Measurements from ENCODE around the gene ABCG1. TPM values are rescaled to one million over a fixed set of nuclear protein-coding genes. Genes with fewer than 3 reads are reported as not detected.

ABCG1 gene
- total RNA-seq, 4 donors from 2014 or later = 32.0 to 54.0 (median 35.2) TPM

DNA sequence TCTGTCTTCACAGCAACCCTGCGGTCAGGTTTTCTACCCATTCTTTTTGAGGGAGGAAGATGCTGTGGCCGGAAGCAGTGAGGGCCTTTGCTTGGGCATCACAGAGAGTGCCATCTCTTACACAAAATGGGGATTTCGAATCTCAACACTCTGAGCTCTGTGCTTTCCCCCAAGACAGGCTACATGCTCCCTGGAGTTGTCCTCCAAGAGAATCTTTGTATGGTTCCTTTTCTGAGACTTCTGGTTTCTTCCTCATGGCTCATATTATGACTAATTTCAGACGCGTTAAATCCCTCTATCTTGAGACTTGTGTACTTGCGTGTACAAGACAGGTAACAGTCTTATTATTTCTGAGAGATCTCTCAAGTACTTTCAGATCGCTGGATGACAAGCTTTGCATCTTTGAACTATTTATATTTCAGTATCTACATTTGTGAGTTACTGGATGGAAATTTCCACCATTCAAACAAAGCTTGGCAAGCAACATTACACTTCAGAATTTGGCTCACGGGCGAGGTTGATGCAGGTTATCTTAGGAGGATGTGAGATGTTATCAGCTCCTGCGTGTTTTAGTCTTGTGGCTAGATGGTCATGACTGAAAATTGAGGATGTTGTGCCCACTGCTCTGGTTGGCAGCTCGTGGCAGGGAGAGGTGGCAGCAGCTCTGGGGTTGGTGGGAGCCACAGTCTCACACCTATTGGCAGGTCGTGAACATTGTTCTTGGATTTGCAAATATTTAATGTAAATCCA lies 19.4 kb downstream of the ABCG1 start:
- WGBS = 62% methylated on average over 12 of the region's 12 CpGs
- H3K4me1 ChIP-seq = peaks cover 52% of the 10 kb centered on the region
- no peaks in the 10 kb centered on the region for H3K9me3 ChIP-seq
- TF ChIP-seq POLR2AphosphoS5 (IDR thresholded peaks at IDR 0.05) (no peak), EP300 (IDR thresholded peaks at IDR 0.05) (no peak), POLR2A (IDR thresholded peaks at IDR 0.05) (no peak)
- TF ChIP-seq, protein P1, sequence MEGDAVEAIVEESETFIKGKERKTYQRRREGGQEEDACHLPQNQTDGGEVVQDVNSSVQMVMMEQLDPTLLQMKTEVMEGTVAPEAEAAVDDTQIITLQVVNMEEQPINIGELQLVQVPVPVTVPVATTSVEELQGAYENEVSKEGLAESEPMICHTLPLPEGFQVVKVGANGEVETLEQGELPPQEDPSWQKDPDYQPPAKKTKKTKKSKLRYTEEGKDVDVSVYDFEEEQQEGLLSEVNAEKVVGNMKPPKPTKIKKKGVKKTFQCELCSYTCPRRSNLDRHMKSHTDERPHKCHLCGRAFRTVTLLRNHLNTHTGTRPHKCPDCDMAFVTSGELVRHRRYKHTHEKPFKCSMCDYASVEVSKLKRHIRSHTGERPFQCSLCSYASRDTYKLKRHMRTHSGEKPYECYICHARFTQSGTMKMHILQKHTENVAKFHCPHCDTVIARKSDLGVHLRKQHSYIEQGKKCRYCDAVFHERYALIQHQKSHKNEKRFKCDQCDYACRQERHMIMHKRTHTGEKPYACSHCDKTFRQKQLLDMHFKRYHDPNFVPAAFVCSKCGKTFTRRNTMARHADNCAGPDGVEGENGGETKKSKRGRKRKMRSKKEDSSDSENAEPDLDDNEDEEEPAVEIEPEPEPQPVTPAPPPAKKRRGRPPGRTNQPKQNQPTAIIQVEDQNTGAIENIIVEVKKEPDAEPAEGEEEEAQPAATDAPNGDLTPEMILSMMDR (IDR thresholded peaks at IDR 0.05) = no peak
- H3K27me3 ChIP-seq = no peaks in the 10 kb centered on the region
- no peaks in the 10 kb centered on the region for H3K36me3 ChIP-seq
- DNase-seq (ENCODE audit: low spot score in 2 of 2) = no peak
- H3K4me3 ChIP-seq = no peak overlapping the region
- H3K27ac ChIP-seq = no peak overlapping the region

DNA sequence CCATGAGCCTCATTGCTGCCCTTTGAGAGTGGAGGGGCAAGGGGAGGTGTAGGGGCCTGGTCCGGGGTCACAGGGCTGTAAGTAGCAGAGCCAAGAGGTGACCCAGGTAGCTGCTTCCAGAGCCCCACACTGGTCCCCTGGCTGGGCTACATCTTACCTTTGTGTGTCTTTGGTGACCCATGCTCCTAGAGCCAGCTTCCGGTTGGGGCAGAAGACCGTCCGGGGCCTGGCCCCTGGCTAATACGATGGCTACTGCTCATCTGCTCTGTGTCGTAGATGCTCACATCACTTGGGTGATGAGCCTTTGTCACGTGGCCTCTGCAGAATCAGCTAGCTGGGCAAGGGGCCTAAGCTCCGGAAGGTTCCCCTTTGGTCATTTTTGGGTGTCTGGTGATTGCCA lies 20.6 kb downstream of the ABCG1 start:
- Histone ChIP-seq H3K27me3 (no peaks in the 10 kb centered on the region), H3K4me1 (peaks cover 40% of the 10 kb centered on the region)

DNA sequence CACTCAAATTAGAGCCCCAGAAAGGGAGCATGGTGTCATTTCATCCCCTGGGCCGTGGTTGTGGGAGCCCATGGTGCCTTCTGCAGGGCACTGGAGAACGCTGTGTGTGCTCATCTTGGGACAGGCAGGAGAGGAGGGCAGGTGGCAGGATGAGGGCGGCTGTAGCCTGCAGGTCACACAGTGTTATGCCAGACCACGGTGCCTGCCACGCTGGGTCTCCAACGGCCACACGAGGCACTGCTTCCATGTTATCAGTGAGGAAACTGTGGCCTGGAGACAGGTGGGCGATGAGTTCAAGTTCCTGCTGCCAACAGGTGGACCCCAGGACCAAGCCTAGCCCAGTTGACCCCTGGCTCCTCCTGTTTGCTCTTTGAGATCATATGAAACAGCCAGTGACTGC lies 21.0 kb downstream of the ABCG1 start:
- Histone ChIP-seq H3K4me3 (no peak overlapping the region), H3K27ac (no peak overlapping the region), H3K36me3 (no peaks in the 10 kb centered on the region), H3K27me3 (no peaks in the 10 kb centered on the region), H3K4me1 (peaks cover 38% of the 10 kb centered on the region), H3K9me3 (no peaks in the 10 kb centered on the region)
- 93% methylated on average over 8 of the region's 8 CpGs for WGBS
- no peak for TF ChIP-seq POLR2A (IDR thresholded peaks at IDR 0.05)
- TF ChIP-seq, protein P1 (IDR thresholded peaks at IDR 0.05) = no peak
- no peak for DNase-seq (ENCODE audit: low spot score in 2 of 2)

More for the DNA sequence above, 20.6 kb downstream of the ABCG1 start:
- TF ChIP-seq, protein P1 (IDR thresholded peaks at IDR 0.05) = no peak
- TF ChIP-seq EP300 (IDR thresholded peaks at IDR 0.05) (no peak), POLR2AphosphoS5 (IDR thresholded peaks at IDR 0.05) (no peak), POLR2A (IDR thresholded peaks at IDR 0.05) (no peak)
- no peak for DNase-seq (ENCODE audit: low spot score in 2 of 2)
- Histone ChIP-seq H3K27ac (no peak overlapping the region), H3K9me3 (no peaks in the 10 kb centered on the region), H3K36me3 (no peaks in the 10 kb centered on the region), H3K4me3 (no peak overlapping the region)
- 100% methylated on average over 5 of the region's 8 CpGs for WGBS

DNA sequence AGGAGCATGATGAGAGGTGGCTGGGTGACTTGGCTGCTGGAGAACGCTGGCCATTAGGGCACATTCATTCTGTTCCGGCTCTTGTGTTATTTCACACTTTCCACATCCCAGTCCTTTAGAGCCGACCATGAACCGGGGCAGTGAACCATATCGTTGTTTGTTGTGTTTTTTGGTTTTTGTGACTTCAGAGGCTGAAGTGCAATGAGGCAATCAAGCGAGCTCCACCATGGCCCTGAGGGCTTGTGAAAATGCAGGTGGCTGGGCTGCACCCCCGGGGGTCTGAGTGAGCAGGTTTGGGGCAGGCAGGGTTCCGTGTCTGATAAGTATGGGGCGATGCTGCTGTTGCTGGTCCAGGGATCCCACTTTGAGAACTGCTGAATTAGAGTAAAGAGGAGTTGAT lies 23.7 kb downstream of the ABCG1 start:
- WGBS = 82% methylated on average over 9 of the region's 9 CpGs
- Histone ChIP-seq H3K27ac (no peak overlapping the region), H3K9me3 (no peaks in the 10 kb centered on the region), H3K4me1 (peaks cover 23% of the 10 kb centered on the region), H3K27me3 (no peaks in the 10 kb centered on the region), H3K4me3 (no peak overlapping the region), H3K36me3 (no peaks in the 10 kb centered on the region)
- TF ChIP-seq, protein P1 (IDR thresholded peaks at IDR 0.05) = no peak
- TF ChIP-seq EP300 (IDR thresholded peaks at IDR 0.05) (no peak), POLR2AphosphoS5 (IDR thresholded peaks at IDR 0.05) (no peak), POLR2A (IDR thresholded peaks at IDR 0.05) (no peak)
- DNase-seq (ENCODE audit: low spot score in 2 of 2) = no peak

DNA sequence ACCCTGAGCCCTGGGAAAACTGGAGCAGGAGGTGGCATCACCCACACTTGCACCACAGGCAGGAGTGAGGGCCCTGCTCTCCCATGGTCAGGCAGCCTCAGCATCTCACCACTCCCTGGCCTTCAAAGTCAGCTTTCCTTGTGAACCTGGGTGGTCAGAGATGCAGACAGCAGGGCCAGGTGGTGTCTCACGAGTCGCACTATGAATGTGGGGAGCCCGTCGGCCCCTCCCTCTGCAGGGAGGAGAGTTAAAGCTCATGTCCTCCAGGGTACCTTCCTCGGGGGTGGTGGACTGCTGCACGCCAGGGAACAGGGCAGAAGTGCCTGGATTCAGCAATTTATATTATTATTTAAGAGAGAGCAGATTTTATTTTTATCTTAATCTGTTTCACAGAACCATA lies 24.1 kb downstream of the ABCG1 start:
- no peak overlapping the region for H3K4me3 ChIP-seq
- DNase-seq (ENCODE audit: low spot score in 2 of 2) = no peak
- H3K36me3 ChIP-seq = no peaks in the 10 kb centered on the region
- no peaks in the 10 kb centered on the region for H3K27me3 ChIP-seq
- H3K4me1 ChIP-seq = peaks cover 20% of the 10 kb centered on the region
- no peaks in the 10 kb centered on the region for H3K9me3 ChIP-seq
- H3K27ac ChIP-seq = no peak overlapping the region
- 91% methylated on average over 6 of the region's 6 CpGs for WGBS
- TF ChIP-seq POLR2AphosphoS5 (IDR thresholded peaks at IDR 0.05) (no peak), POLR2A (IDR thresholded peaks at IDR 0.05) (no peak), EP300 (IDR thresholded peaks at IDR 0.05) (no peak)
- TF ChIP-seq, protein P1 (IDR thresholded peaks at IDR 0.05) = no peak

Measured in suprapubic skin (tissue), 4 donors.